Activated effector memory CD4-positive, alpha-beta T cell treated with Interleukin-2 at 50 U/mL for 16 hours (primary cell): ENCODE measurements around the gene EMP2.

Experiments
- DNase-seq: peaks from one replicate; pipeline ENCODE4 v3.0.0-alpha.2; 2020

Gene EMP2

DNA sequence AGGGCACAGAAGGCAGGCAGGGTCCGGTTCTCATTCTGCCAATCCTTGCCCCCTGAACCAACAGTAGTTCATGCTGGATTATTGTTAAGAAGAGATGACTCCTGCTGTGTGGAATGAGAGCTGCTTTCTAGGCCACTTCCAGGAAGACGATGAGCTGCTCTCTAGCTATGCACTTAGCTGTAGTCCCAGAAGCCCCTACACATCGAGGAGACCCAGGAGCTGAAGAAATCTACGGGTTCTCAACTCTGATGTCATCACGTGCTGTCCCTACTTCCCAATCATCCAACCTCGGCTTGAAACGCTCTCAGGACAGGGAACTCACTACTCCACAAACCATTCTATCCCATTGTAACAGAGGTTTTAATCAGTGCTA is 29.0 kb upstream of the EMP2 start:
- DNase-seq = no peak

DNA sequence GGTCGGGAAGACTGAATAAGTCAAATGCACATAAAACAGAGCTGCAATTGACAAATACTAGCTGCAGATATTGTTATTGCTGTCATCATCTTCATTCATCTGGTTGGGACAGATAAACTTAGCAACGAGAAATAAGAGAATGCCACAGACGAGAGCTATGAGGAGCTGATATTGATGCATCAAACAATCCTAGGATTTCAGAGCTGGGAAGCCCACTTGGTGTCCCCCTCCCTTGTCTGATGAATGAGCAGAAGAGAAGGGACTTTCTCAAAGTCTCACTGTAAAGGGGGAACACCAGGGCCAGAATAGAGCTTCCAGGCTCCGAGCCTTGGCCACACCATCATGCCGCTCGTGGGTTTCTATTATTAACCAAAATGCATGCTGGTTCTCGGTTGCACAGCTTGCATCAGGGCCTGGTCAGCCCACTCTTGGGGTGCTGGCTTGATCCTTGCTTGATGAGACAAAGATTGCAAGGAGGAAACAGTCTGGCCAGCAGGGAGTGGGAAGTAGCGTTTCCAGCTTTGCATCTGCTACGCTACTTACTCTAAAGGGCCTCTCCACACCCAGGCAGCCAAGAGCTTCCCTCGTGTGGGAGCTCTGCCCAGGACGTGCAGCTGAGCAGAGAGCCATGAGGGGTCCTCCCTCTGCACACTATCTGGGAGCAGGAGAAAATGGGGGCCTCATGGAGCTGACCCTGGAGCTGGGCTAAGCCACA is 28.4 kb upstream of the EMP2 start:
- DNase-seq = no peak

GRCh38 chr16:10607157-10607556 is 26.8 kb upstream of the EMP2 start:
- no peak for DNase-seq

GRCh38 chr16:10606607-10607006 is 26.2 kb upstream of the EMP2 start:
- DNase-seq = no peak

DNA sequence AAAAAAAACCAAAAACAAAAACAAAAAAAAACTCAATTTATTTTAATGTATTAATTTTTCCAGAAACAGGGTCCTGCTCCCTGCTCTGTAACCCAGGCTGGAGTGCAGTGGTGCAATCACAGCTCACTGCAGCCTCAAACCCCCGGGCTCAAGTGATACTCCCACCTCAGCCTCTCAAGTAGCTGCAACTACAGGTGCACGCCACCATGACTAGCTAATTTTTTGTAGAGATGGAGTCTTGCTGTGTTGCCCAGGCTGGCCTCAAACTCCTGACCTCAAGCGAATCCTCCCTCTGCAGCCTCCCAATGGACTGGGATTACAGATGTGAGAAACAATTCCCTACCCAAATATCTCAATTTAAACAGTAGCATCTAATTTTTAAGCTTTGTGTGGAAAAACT is 25.2 kb upstream of the EMP2 start:
- DNase-seq = no peak

DNA sequence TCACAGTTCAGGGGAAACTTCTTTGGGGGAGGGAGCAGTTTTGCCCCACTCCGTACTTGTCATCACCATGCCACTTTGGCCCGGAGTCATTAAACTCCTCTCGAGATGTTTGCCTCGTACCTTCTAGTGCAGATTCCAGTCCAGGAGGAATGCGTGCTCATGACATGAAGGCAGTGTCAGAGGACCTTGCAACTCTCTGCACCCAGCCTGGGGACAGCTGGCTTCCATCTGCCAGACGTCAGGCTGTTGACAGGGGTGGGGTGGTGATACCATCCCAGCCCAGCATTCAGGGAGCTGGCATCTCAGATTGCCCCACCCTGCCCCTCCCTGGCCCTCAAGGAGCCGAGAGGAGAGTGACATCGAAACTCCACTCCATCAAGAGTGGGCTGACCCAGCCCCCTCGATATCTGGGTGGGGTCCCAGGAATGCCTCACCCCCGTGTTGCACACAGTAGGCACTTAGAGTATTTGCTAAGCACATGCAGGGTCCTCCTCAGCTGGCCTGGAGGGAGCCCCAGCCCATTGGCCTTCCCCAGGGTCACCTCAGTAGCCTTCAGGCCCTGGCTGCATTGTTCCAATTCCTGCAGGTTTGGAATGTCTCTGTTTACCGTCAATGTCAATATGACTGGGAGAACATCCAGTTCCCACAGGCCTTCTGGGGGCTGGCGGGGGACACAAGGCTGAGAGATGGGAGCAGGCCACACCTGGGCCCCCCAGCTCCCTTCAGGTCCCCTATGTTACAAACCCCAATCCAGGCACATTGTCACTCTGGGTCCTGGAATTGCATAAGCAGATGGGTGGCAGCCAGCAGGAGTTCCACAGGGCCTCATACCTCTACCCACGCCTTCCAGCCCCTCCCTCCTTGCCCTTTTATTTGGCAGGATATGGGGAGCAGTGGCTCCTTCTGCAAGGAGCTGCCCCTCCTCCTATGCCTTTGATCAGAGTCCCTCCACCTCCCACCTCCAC is 21.3 kb upstream of the EMP2 start:
- no peak for DNase-seq

- DNase-seq = no peak
Observed at GRCh38 chr16:10600782-10601443, 20.5 kb upstream of the EMP2 start.

DNA sequence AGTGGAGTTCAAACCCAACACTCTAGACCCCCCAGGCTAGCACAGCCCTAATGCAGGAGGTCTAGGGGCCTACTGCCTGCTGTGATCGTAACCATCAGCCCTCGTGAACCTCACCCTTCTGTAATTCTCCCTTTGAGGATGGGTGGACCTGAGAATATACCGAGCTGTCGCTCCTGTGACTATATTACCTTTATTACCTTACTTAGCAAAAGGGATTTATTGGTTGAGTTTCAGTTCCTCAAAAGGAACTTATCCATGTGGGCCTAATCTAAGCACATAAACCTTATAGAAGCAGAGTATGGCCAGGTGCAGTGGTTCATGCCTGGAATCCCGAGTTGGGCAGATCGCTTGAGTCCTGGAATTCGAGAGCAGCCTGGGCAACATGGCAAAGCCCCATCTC is 19.2 kb upstream of the EMP2 start:
- no peak for DNase-seq

DNA sequence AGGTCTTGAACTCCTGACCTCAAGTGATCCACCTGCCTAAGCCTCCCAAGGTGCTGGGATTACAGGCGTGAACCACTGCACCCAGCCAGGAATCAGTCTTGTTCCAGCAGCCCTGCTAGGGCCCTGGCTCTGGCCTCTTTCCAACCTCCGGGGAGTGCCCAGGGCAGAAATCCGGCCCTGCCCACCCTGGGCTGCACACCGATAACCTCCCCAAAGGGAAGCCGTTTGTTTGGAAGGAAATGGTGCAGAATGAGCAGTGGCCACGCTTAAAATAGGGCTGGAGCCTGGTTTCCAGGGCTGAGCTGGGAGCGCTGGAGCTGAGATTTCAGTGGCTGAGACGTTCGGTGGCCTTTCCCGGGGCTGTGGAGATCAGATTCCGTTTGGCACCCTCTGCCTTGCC is 17.8 kb upstream of the EMP2 start:
- no peak for DNase-seq

DNA sequence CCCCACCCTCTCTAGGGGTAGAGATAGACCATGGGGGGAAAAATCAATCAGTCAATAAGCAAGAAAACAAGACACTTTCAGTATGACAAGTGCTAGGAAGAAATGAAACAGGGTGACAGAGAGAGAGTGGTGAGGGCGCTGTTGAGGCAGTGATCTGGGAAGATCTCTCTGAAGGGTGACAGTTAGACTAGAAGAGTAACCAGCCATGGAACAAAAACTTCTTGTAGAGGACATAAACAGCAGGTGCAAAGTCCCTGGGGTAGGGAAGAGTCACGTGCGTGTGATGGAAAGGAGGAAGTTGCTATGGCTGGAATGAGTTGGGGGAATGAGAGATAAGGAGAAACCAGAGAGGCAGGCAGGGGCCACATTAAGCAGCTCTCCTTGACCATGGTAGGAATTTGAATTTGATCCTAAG is 16.8 kb upstream of the EMP2 start:
- no peak for DNase-seq

DNA sequence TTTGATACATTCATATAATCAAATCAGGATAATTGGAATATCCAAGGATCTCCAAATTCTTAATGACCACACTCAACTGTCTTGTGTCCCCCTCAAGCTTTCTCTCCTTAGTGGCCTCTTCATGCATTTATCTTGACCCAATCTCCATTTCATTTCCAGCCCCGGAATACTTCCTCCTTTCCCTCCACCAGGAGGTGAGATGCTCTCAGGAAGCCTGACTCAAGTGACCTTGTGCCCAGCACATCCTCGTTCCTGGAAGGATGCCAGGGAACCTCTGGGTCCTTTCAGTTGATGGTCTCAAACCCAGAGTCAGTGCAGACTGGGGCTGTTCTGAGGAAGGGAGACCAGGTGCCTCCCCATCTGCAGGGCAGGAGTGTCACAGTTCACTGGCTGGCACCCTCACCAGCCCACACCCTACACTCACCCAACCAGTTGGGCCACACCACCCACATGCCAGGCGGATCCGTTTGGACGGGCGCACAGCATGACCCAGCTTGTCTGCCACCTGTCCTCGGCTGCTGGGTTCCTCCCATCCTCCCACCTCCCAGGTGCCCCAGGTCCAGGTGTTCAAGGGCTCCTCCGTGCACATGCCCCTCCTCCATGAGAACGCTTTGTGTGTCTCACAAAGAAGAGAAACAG is 14.0 kb upstream of the EMP2 start:
- DNase-seq = no peak

DNA sequence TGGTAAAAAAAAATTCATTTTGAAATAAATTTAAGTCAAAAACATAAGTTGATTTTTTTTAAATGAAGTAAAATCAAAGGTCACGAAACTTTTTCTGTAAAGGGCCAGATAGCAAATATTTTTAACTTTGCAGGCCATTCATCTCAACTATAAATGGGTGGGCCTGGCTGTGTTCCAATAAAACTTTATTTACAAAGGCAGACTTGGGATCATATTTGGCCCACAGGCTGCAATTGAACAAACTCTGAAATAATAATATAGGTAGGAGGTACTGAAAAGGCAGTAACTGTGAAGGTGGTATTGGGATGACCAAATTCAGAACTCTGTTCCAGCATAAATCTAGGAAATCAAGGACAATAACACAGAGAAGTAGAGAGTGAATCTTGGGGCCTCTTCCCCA is 12.2 kb upstream of the EMP2 start:
- no peak for DNase-seq

DNA sequence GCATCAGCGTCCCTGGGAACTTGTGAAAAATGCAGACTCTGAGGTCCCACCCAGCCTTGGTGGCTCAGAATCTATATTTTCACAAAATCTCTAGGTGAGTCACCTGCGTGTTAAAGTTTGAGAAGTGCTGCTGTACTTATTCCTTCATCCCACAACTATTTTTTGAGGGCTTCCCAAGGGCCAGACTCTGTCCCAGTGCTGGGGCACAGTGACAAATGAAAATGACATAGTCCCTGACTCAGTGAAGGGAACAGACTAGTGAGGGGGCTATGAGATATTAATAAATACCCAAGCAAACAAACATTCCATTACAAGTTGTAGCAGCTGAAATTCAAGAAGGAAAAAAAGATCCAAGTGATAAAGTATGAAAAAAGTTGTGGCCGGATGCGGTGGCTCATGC is 9.9 kb upstream of the EMP2 start:
- no peak for DNase-seq

DNA sequence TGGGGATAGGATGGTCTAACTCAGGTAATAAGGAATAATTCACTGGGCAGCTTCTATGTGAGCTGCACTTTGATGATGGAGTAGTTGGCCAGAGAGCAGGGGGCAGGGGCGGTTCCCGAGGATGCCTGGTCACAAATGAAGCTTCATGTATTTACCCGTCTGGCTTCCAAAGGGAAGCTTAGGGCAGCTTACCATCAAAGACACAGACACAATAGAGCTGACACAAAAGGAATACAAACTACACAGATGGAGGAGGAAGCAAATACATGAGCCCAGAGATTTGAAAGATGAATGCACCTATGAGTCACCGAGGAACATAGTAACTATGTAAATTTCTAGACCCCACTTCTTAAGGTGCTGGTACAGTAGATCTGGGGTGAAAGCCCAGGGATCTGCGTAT is 8.7 kb upstream of the EMP2 start:
- DNase-seq = no peak

GRCh38 chr16:10587622-10588021 is 7.2 kb upstream of the EMP2 start:
- no peak for DNase-seq

DNA sequence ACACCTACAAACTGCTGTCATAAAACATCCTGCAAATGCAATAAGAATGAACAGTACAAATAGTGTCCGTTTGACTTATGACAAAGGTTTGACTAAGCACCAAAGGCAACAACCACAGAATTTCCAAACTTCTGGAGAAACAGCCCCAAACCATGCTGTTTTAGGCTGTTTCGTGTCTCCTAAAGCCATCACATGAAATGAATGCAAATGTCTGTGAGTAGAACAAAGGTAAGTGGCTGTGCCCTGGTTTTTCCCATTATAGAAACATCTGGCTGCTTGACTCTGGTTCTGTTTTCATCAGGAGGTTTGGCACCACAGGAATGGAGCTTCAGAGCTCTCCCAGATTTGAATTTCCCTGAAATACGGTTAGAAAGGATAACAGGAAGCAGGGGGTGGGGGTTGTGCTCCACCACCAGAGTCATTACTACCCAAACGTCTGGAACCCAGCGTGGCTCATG is 4.6 kb upstream of the EMP2 start:
- DNase-seq = no peak

DNA sequence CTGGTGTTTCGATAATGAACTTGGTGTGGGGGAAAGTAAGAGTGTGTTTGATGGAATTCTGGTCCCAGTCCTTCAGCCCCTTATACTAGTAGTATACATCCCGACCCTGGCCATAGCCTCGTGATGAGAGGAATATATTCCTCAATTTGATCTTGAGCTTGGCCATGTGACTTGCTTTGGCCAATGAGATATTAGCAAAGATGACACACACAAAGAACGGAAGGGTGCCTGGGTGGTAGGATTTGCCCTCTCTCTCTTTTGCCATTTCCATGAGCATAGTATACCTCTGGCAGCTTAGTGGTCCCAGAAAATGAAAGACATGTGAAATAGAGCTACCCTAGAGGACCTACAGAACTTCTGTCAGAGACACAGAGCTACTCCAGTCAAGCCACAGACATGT is 2.9 kb upstream of the EMP2 start:
- DNase-seq = no peak

DNA sequence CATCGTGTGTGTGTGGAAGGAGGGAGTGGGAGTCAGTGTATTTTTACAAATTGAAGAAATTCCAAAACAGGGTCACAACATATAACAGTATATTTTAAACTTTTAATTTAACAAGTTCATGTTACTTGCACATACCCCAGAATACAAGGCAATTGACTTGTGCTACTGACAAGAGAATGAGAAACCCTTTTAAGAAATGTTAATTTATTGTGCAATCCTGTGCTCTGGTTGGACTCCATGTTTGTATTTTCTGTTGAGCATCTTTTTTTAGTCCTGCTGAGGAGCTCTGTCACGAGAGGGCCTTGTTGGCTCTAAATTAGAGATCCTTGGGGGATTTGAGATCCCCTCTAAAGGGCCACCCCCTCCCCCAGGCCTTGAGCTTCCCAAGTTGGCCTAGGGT is 1.1 kb upstream of the EMP2 start:
- DNase-seq = no peak

GRCh38 chr16:10580883-10581247 is 467 bp upstream of the EMP2 start:
- no peak for DNase-seq

- DNase-seq = no peak
Observed at GRCh38 chr16:10579575-10579964, 828 bp downstream of the EMP2 start.

DNA sequence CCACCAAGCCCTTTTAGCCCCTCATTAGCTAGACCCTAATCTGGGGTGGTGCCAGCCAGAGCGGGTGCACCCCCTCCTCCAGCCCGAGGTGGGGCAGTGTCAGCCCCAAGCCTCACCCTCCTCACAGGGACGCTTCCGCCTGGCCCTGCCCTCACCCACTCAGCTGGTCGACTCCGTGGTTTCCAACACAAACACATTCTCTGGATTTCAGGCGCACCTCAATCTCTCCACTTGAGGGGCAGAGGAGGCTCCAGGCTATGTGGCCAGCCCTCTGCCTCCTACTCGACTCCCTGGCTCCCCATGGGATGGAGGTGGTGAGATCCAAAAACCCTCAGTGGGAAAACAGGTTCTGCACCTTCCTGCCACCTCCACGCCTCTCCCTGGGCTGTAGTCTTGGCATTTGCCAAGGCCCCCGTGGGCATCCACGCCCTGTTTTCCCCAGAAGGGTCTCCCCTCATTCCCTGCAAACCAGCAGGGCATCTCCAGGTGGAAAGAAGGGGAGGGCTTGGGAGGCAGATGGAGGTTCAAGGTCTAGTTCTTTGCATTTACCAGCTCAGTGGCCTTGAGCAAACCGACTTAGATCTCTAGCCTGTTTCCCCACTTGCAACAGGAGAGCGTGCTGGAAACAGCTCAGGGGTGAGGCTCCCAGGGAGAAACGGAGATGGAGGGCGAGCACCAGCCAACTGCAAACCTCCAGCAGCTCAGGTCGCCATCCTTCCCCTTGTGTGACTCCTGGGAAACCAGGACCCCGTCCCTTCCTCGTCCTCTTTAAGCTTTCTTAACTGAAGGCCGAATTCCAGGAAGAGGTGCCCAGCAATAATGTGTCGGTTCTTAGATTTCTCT is 1.7 kb downstream of the EMP2 start:
- no peak for DNase-seq
